ENCODE results near the gene ZNF407.

DNA sequence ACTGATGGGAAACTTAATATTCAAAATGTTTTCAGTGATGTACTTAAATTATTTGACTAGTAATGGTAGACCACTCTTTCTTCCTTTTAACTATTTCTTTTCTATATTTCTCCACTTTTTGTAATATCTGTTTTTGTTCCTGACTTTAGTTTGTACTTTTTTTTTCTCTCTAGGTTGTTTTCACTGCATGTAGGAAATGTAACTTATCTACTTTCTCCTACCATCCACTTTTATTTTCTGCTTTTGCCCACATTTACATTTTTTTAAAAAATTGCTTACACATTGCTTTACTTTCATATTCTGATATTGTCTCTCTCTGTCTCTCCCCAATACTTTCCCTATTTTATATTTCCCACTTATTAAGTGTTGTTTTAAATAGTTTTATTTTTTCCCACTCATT, 47.0 kb downstream of the ZNF407 start:
- TF ChIP-seq BHLHE40 (IDR thresholded peaks at IDR 0.05; ENCODE audit: borderline replicate concordance), result no peak
- TF ChIP-seq SUZ12 (IDR thresholded peaks at IDR 0.05), result no peak
- no peak for TF ChIP-seq SP1 (IDR thresholded peaks at IDR 0.05)
- no peak for TF ChIP-seq FOXM1 (IDR thresholded peaks at IDR 0.05; ENCODE audit: borderline replicate concordance)
